Naive thymus-derived CD8-positive, alpha-beta T cell (primary cell): Measurements from ENCODE around the gene SLC39A3. TPM values are rescaled to one million over a fixed set of nuclear protein-coding genes. Genes with fewer than 3 reads are reported as not detected.

ENCODE experiments used
- ATAC-seq, 2 donors: fragments of 150-1000 bp; cut with Tn5 transposase in 1 of 2; sonication (Bioruptor Pico), chemical (Tn5 transposase) in 1 of 2; 1 replicate in 1 of 2; 2 replicates in 1 of 2; pipeline ENCODE4 v1.10.0; 2021; ENCODE audit warnings: mild to moderate bottlenecking in 2 of 2, moderate library complexity in 2 of 2
- POLR2A ChIA-PET: fragments of 350-600 bp; sonication (Branson Sonifier 250); formaldehyde crosslinking; loops from one replicate; lab custom pipeline; 2021; ENCODE audit warnings: antibody characterized with exemption; lab: Charles Lee
- DNase-seq, 10 donors: peaks; one replicate each; pipeline versions ENCODE4 v3.0.0 to v3.0.0-alpha.2; 2020 to 2022
- H3K27ac Mint-ChIP-seq, 10 donors: one replicate each; pipeline ENCODE4 v1.8.0; 2020 to 2022; ENCODE audit warnings: mild to moderate bottlenecking in 10 of 10, mixed read lengths in 10 of 10, moderate library complexity in 4 of 10, inconsistent platforms in 1 of 10
- H3K27me3 Mint-ChIP-seq, 5 donors: one replicate each; pipeline ENCODE4 v1.8.0; 2021 to 2022; ENCODE audit warnings: mixed read lengths in 5 of 5
- H3K36me3 Mint-ChIP-seq, 3 donors: one replicate each; pipeline ENCODE4 v1.8.0; 2020 to 2022; ENCODE audit warnings: mixed read lengths in 3 of 3, mild to moderate bottlenecking in 2 of 3, inconsistent platforms in 1 of 3
- H3K4me1 Mint-ChIP-seq, 4 donors: one replicate each; pipeline ENCODE4 v1.8.0; 2021 to 2022; ENCODE audit warnings: mixed read lengths in 4 of 4
- H3K4me3 Mint-ChIP-seq, 10 donors: one replicate each; pipeline ENCODE4 v1.8.0; 2020 to 2022; ENCODE audit warnings: mild to moderate bottlenecking in 10 of 10, mixed read lengths in 10 of 10, moderate library complexity in 6 of 10, inconsistent platforms in 1 of 10
- H3K9me3 Mint-ChIP-seq, 9 donors: one replicate each; pipeline ENCODE4 v1.8.0; 2020 to 2022; ENCODE audit warnings: mixed read lengths in 9 of 9, mild to moderate bottlenecking in 3 of 9, inconsistent platforms in 1 of 9, moderate library complexity in 1 of 9
- polyA plus RNA-seq, 3 donors: library from polyadenylated mRNA; unstranded; fragments of 300-500 nt; fragmentation: Illumina TruSeq; gene quantifications; one replicate each; pipeline ENCODE4 v1.2.3, GENCODE V29; 2021
- total RNA-seq, 8 experiments: library from RNA in 2 of 8; stranded (reverse) in 2 of 8; gene quantifications; one replicate each; pipeline ENCODE4 v1.2.3 and lab custom pipeline; 2021 to 2026

Gene SLC39A3
- total and polyA plus RNA-seq, 5 experiments from 2014 or later, result 23.2 to 43.8 (median 41.1) TPM

- DNase-seq (no peak), ATAC-seq (no peak)
- Mint-ChIP-seq H3K36me3 (peaks cover 0 to 22% (median 22%) of the 10 kb centered on the region in 3 donors), H3K4me3 (no peak overlapping the region), H3K27ac (peak overlapping the region in 2 of 10 donors; percentile 31 to 43), H3K4me1 (peaks cover 13 to 30% (median 14%) of the 10 kb centered on the region in 4 donors), H3K9me3 (no peaks in the 10 kb centered on the region), H3K27me3 (no peaks in the 10 kb centered on the region)
- POLR2A ChIA-PET, result no interaction called here
Observed at GRCh38 chr19:2733930-2734588, 5.8 kb downstream of the SLC39A3 start.

DNA sequence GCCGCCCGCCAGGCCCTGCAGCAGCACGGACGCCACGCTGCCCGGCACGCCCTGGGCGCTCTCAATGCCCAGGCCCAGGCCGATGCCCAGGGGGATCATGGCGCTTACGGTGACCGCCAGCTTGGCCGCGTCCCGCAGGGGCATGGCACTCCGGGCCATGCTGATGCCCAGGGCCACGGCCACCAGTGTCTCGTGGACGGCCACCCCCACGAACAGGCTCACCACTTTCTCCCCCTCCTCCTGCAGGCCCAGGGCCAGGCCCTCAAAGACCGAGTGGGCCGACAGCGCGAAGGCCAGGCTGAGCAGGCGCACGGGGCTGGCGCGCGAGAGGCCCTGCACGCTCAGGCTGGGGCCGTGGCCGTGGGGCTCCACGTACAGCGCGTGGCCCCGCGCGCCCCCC is 6.9 kb downstream of the SLC39A3 start:
- POLR2A ChIA-PET, result interaction anchor here (0.5 kb wide), 1 partner anchor 596 kb away, joined by 6 read pairs; no protein-coding TSS in a partner anchor
- no peak overlapping the region for H3K4me3 Mint-ChIP-seq

DNA sequence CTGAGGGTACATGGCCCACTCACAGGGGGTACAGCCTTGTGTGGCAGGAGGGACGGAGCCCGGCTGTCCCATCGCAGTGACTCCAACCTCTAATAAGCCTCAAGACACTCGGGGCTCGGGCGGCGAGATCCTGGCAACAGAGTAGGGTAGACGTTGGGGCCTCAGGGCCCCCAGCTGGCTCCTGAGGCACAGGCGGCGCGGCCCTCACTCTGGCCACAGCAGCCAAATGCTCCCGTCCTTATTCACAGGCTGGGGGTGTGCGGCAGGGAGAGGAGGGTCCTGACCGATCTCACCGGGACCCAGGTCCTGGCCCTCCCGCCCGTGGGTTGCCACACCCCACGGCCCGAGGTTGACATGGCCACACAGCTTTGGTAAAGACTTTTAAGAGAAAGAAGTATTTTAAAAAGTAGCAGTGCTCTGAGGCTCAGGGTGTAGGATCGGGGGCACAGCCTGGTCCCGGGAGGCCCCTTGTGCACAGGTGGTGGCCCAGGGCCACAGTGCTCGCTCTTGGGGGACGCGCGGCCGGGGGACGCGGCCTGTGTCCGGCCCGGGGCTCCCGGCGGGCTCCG is 7.6 kb downstream of the SLC39A3 start:
- H3K36me3 Mint-ChIP-seq, result peaks cover 0 to 22% (median 22%) of the 10 kb centered on the region in 3 donors
- H3K27ac Mint-ChIP-seq, result no peak overlapping the region
- no peaks in the 10 kb centered on the region for H3K27me3 Mint-ChIP-seq
- DNase-seq (no peak), ATAC-seq (no peak)
- H3K4me3 Mint-ChIP-seq, result no peak overlapping the region
- POLR2A ChIA-PET, result no interaction called here
- H3K4me1 Mint-ChIP-seq, result peaks cover 5 to 23% (median 8%) of the 10 kb centered on the region in 4 donors
- H3K9me3 Mint-ChIP-seq, result no peaks in the 10 kb centered on the region

More for the DNA sequence above, 6.9 kb downstream of the SLC39A3 start:
- DNase-seq (no peak), ATAC-seq (no peak)
- H3K36me3 Mint-ChIP-seq, result peaks cover 0 to 22% (median 22%) of the 10 kb centered on the region in 3 donors
- H3K9me3 Mint-ChIP-seq, result no peaks in the 10 kb centered on the region
- no peaks in the 10 kb centered on the region for H3K27me3 Mint-ChIP-seq
- peaks cover 5 to 24% (median 8%) of the 10 kb centered on the region in 4 donors for H3K4me1 Mint-ChIP-seq
- no peak overlapping the region for H3K27ac Mint-ChIP-seq

- Mint-ChIP-seq H3K9me3 (no peaks in the 10 kb centered on the region), H3K36me3 (peaks cover 0 to 16% (median 13%) of the 10 kb centered on the region in 3 donors), H3K27me3 (peaks cover 0 to 3% (median 0%) of the 10 kb centered on the region in 5 donors), H3K27ac (no peak overlapping the region), H3K4me3 (no peak overlapping the region), H3K4me1 (peaks cover 5 to 19% (median 9%) of the 10 kb centered on the region in 4 donors)
- ATAC-seq (no peak), DNase-seq (no peak)
- POLR2A ChIA-PET, result no interaction called here
Observed at GRCh38 chr19:2731181-2731995, 8.4 kb downstream of the SLC39A3 start.

DNA sequence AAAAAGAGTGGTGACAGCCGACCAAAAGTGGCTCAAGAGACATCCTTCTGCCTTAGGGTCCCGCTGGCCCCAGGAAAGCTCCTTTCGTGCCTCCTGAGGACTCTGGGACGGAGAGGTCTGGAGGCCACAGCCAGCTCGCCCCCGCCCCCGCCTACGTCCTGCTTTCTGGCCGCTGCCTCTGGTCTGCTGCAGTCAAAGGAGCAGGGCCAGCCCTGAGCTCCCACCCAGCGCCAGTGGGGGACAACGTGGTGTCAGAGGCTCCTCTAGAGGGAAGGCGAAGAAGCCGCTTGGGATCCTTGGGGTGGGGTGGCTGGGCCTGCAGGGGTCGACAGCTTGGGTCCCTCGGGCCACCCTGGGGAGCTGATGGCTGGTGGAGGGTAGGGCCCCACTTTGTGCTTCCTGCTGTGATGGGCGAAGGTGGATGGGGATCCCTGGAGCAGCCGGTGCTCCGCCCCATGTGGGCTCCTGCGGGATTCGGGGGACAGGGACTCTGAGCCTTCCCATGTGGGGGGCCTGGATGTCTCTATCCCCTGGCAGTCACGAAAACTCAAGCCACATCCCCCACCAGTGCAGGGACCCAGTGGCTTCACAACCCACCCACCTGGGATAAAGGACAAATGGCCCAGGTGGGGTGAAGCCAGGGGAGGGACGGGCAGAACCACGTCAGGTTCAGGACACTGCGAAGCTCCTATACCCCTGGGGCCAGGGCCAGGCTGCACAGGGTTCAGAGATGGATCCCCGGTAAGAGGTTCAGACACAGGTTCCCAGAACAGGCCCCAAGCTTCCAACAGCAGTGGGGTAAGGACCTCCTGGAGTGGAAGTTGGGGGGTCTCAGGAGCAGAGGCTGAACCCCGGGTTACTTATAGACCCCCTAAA is 9.6 kb downstream of the SLC39A3 start:
- peaks cover 0 to 12% (median 6%) of the 10 kb centered on the region in 5 donors for H3K27me3 Mint-ChIP-seq
- POLR2A ChIA-PET, result no interaction called here

GRCh38 chr19:2728783-2729387 is 10.9 kb downstream of the SLC39A3 start:
- H3K27ac Mint-ChIP-seq, result no peak overlapping the region
- no peak for ATAC-seq
- H3K4me1 Mint-ChIP-seq, result peaks cover 0 to 9% (median 5%) of the 10 kb centered on the region in 4 donors

More for the DNA sequence above, 9.6 kb downstream of the SLC39A3 start:
- Mint-ChIP-seq H3K27ac (no peak overlapping the region), H3K4me3 (no peak overlapping the region), H3K4me1 (peaks cover 5 to 13% (median 10%) of the 10 kb centered on the region in 4 donors), H3K36me3 (peaks cover 0 to 11% (median 8%) of the 10 kb centered on the region in 3 donors), H3K9me3 (no peaks in the 10 kb centered on the region)
- DNase-seq (no peak), ATAC-seq (no peak)

GRCh38 chr19:2727640-2727944 is 12.2 kb downstream of the SLC39A3 start:
- DNase-seq (no peak), ATAC-seq (no peak)
- H3K27ac Mint-ChIP-seq, result peak overlapping the region in 1 of 10 donors; percentile 33
- peaks cover 3 to 33% (median 12%) of the 10 kb centered on the region in 5 donors for H3K27me3 Mint-ChIP-seq
- H3K9me3 Mint-ChIP-seq, result peaks cover 0 to under 1% (median 0%) of the 10 kb centered on the region in 9 donors
- POLR2A ChIA-PET, result interaction anchor here (0.7 kb wide), 1 partner anchor 17 kb away, joined by 3 read pairs; no protein-coding TSS in a partner anchor
- no peaks in the 10 kb centered on the region for H3K36me3 Mint-ChIP-seq
- H3K4me3 Mint-ChIP-seq, result no peak overlapping the region
- H3K4me1 Mint-ChIP-seq, result peaks cover 0 to 9% (median 3%) of the 10 kb centered on the region in 4 donors

More at GRCh38 chr19:2728783-2729387, 10.9 kb downstream of the SLC39A3 start:
- H3K27me3 Mint-ChIP-seq, result peaks cover 3 to 21% (median 12%) of the 10 kb centered on the region in 5 donors
- H3K36me3 Mint-ChIP-seq, result peaks cover 0 to 7% (median 4%) of the 10 kb centered on the region in 3 donors
- POLR2A ChIA-PET, result no interaction called here
- H3K9me3 Mint-ChIP-seq, result no peaks in the 10 kb centered on the region
- no peak for DNase-seq
- no peak overlapping the region for H3K4me3 Mint-ChIP-seq

- ATAC-seq, result no peak
- Mint-ChIP-seq H3K27ac (peak overlapping the region in 2 of 10 donors; percentile 22 to 33), H3K9me3 (peaks cover 0 to 2% (median 0%) of the 10 kb centered on the region in 9 donors), H3K4me1 (peaks cover 0 to 9% (median 3%) of the 10 kb centered on the region in 4 donors), H3K27me3 (peaks cover 3 to 38% (median 12%) of the 10 kb centered on the region in 5 donors), H3K4me3 (peak overlapping the region in 4 of 10 donors; percentile 4 to 54 (median 43)), H3K36me3 (no peaks in the 10 kb centered on the region)
- POLR2A ChIA-PET, result interaction anchor here (0.7 kb wide), 1 partner anchor 17 kb away, joined by 3 read pairs; no protein-coding TSS in a partner anchor
- DNase-seq, result no peak
Observed at GRCh38 chr19:2726904-2727639, 12.7 kb downstream of the SLC39A3 start.

GRCh38 chr19:2726160-2726855 is 13.5 kb downstream of the SLC39A3 start:
- H3K4me3 Mint-ChIP-seq, result no peak overlapping the region
- POLR2A ChIA-PET, result no interaction called here

DNA sequence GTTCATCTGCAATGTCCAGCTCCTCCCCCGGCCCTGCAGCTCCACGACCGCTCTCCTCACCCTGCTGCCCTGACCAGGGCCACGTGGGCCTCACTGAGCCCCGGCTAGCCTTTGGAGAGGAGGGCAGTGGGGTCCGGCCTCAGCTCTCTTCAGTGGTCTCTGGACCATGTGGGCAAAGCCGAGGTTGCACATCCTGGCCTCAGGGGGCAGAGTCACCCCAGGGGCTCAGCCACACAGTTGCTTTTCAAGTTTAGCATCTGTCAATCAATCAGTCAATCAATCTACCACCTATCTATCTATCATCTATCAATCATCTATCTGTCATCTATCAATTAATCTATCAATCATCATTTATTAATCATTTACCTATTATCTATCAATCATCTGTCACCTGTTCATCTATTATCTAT is 15.7 kb downstream of the SLC39A3 start:
- peaks cover 0 to 6% (median 0%) of the 10 kb centered on the region in 3 donors for H3K36me3 Mint-ChIP-seq
- H3K9me3 Mint-ChIP-seq, result peaks cover 0 to 2% (median 0%) of the 10 kb centered on the region in 9 donors
- ATAC-seq (no peak), DNase-seq (no peak)
- H3K27me3 Mint-ChIP-seq, result peaks cover 6 to 55% (median 17%) of the 10 kb centered on the region in 5 donors
- peaks cover 4 to 23% (median 13%) of the 10 kb centered on the region in 4 donors for H3K4me1 Mint-ChIP-seq
- POLR2A ChIA-PET, result no interaction called here
- peak overlapping the region in 1 of 10 donors; percentile 8 for H3K4me3 Mint-ChIP-seq
- no peak overlapping the region for H3K27ac Mint-ChIP-seq

More at GRCh38 chr19:2726160-2726855, 13.5 kb downstream of the SLC39A3 start:
- ATAC-seq, result no peak
- Mint-ChIP-seq H3K27me3 (peaks cover 3 to 44% (median 12%) of the 10 kb centered on the region in 5 donors), H3K27ac (no peak overlapping the region), H3K9me3 (peaks cover 0 to 2% (median 0%) of the 10 kb centered on the region in 9 donors), H3K4me1 (peaks cover 0 to 14% (median 6%) of the 10 kb centered on the region in 4 donors), H3K36me3 (peaks cover 0 to 2% (median 0%) of the 10 kb centered on the region in 3 donors)
- DNase-seq, result no peak
